ENCODE data around the gene ASAH2. TPM values are rescaled to one million over a fixed set of nuclear protein-coding genes. Genes with fewer than 3 reads are reported as not detected.

Gene ASAH2
- total and polyA plus RNA-seq, 2 of the 8 experiments (the other 6 are each of a cell fraction or from before 2014, with no cell fraction given), result 1.2 to 3.1 TPM

DNA sequence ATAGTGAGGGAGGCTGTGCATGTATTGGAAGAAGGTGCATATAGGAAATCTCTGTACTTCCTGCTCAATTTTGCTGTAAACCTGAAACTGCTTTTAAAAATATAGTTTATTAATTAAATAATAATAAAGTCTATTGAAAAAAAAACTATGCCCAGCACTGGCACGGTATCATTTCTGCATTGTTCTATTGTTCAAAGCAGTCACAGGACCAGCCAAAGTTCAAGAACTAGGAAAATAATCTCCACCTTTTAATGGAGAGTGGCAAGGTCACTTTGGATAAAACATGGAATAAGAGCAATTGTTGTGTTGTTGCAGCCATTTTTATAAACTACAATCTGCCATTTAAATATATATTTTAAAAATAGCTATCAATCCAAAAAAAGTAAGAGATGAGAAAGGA, 24.7 kb downstream of the ASAH2 start:
- Histone ChIP-seq H3K79me1 (ENCODE audit: low read depth, low read length) (no peaks in the 10 kb centered on the region), H4K20me1 (replicated peaks in 1 of 2; ENCODE audit: control insufficient read depth in 1 of 2, insufficient read depth in 2 of 2, low read length in 2 of 2) (no peaks in the 10 kb centered on the region), H3K27me3 (replicated peaks in 1 of 4; ENCODE audit: control insufficient read depth in 3 of 4, extremely low read depth in 1 of 4, insufficient read depth in 3 of 4, low read length in 3 of 4) (no peaks in the 10 kb centered on the region), H2BK20ac (ENCODE audit: low read length) (no peak overlapping the region), H3K4me2 (ENCODE audit: insufficient read depth in 1 of 2, low read depth in 2 of 2, low read length in 2 of 2) (no peak overlapping the region), H2BK5ac (ENCODE audit: low read depth, low read length) (no peak overlapping the region), H3K23me2 (ENCODE audit: low read depth, low read length) (no peaks in the 10 kb centered on the region; the same call in 1 of the 2 replicates), H3K56ac (replicated peaks; ENCODE audit: insufficient read length, low read depth, low read length) (no peak overlapping the region), H3K36me3 (ENCODE audit: control insufficient read depth in 2 of 4, insufficient read depth in 4 of 4, low read length in 3 of 4) (no peaks in the 10 kb centered on the region), H4K91ac (replicated peaks; ENCODE audit: insufficient read length, low read length) (no peak overlapping the region), H2BK120ac (replicated peaks; ENCODE audit: low read depth, low read length) (no peak overlapping the region), H3K23ac (ENCODE audit: insufficient read length) (no peak overlapping the region), H3K18ac (ENCODE audit: extremely low read depth, low read length) (no peak overlapping the region), H3K4ac (replicated peaks; ENCODE audit: insufficient read length, low read depth, low read length) (no peak overlapping the region), H4K8ac (ENCODE audit: extremely low read depth, insufficient read depth, low read length) (no peak overlapping the region), H3K4me3 (ENCODE audit: extremely low read depth in 1 of 4, insufficient read depth in 2 of 4, low read depth in 3 of 4, low read length in 4 of 4) (no peak overlapping the region), H3K9ac (replicated peaks in 1 of 4; ENCODE audit: extremely low read depth in 1 of 4, low read depth in 3 of 4, low read length in 3 of 4) (no peak overlapping the region), H3K9me3 (ENCODE audit: insufficient read depth in 2 of 2, low read depth in 1 of 2, low read length in 1 of 2) (no peaks in the 10 kb centered on the region), H3K14ac (ENCODE audit: insufficient read length) (no peak overlapping the region), H2BK15ac (ENCODE audit: low read length) (no peak overlapping the region), H2AK5ac (ENCODE audit: low read depth, low read length) (no peak overlapping the region), H3K79me2 (ENCODE audit: control insufficient read depth in 1 of 2, insufficient read depth in 2 of 2, low read length in 2 of 2) (no peaks in the 10 kb centered on the region), H3K27ac (ENCODE audit: low read depth, low read length) (no peak overlapping the region), H2AFZ (ENCODE audit: low read length) (no peak overlapping the region), H2BK12ac (ENCODE audit: low read depth, low read length) (no peak overlapping the region), H4K5ac (ENCODE audit: insufficient read length, low read depth, low read length) (no peak overlapping the region), H3K4me1 (replicated peaks in 1 of 4; ENCODE audit: control insufficient read depth in 3 of 4, insufficient read depth in 4 of 4, low read length in 3 of 4) (no peaks in the 10 kb centered on the region)
- FAIRE-seq (no peak), DNase-seq (ENCODE audit: low read depth in 1 of 2, low spot score in 2 of 2) (no peak)
- ChIA-PET POLR2A (ENCODE audit: partially characterized antibody) (no interaction called here), CTCF (ENCODE audit: partially characterized antibody) (interaction anchor here (1.1 to 1.2 kb wide), 2 partner anchors 49 to 281 kb away, joined by 3 to 4 read pairs; no protein-coding TSS in a partner anchor)
- WGBS, 2 experiments (ENCODE audit: extremely low coverage in 1 of 2, insufficient coverage in 1 of 2, insufficient read length in 1 of 2, insufficient replicate concordance in 2 of 2, low coverage in 1 of 2, low lambda C conversion rate in 2 of 2, missing lambda C conversion rate in 1 of 2), result 94% methylated on average over 1 of the region's 1 CpG; no CpG with 5 or more reads in 1 of the 2 experiments
- TF ChIP-seq CEBPB (IDR thresholded peaks at IDR 0.05; ENCODE audit: low read depth, low read length), result no peak
- no peak for TF ChIP-seq SIX5 (IDR thresholded peaks at IDR 0.05; ENCODE audit: low read depth, low read length)
- TF ChIP-seq TAF1 (IDR thresholded peaks at IDR 0.05; ENCODE audit: low read depth, low read length), result no peak
- no peak for TF ChIP-seq CREB1 (IDR thresholded peaks at IDR 0.05)
- TF ChIP-seq MAX (IDR thresholded peaks at IDR 0.05), result no peak
- TF ChIP-seq POLR2A (IDR thresholded peaks at IDR 0.05; ENCODE audit: control extremely low read depth in 1 of 2, low read depth in 2 of 2, low read length in 2 of 2), result no peak
- no peak for TF ChIP-seq RXRA (IDR thresholded peaks at IDR 0.05; ENCODE audit: insufficient read depth, low read depth, low read length)
- no peak for TF ChIP-seq GTF2F1 (IDR thresholded peaks at IDR 0.05; ENCODE audit: borderline replicate concordance, low read depth, low read length)
- no peak for TF ChIP-seq SUZ12 (IDR thresholded peaks at IDR 0.05; ENCODE audit: low read length)
- no peak for TF ChIP-seq SP4 (IDR thresholded peaks at IDR 0.05; ENCODE audit: low read length)
- no peak for TF ChIP-seq SP1 (IDR thresholded peaks at IDR 0.05; ENCODE audit: low read depth, low read length)
- TF ChIP-seq TBP (IDR thresholded peaks at IDR 0.05; ENCODE audit: low read depth, low read length), result no peak
- TF ChIP-seq KDM1A (IDR thresholded peaks at IDR 0.05; ENCODE audit: borderline replicate concordance, low read length), result no peak
- TF ChIP-seq SIN3A (conservative IDR thresholded peaks at IDR 0.05 in 1 of 2, IDR thresholded peaks at IDR 0.05 in 1 of 2; ENCODE audit: low read depth in 1 of 2, low read length in 2 of 2), result no peak
- TF ChIP-seq TAF7 (optimal IDR thresholded peaks at IDR 0.05; ENCODE audit: borderline replicate concordance, low read depth, low read length), result no peak
- TF ChIP-seq ASH2L (IDR thresholded peaks at IDR 0.05; ENCODE audit: low read length), result no peak
- no peak for TF ChIP-seq SP2 (IDR thresholded peaks at IDR 0.05; ENCODE audit: low read length)
